Amniotic stem cell (primary cell): ENCODE measurements around the gene SPATS2.

Experiments
- DNase-seq: peaks from one replicate; lab custom pipeline; 2025; lab: John Stamatoyannopoulos, UW

SPATS2 gene

GRCh38 chr12:49541140-49541861, 174.0 kb downstream of the SPATS2 start:
- no peak for DNase-seq

- no peak for DNase-seq
These were observed 174.7 kb downstream of the SPATS2 start for GRCh38 chr12:49541911-49542505.

GRCh38 chr12:49542592-49543160, 175.4 kb downstream of the SPATS2 start:
- no peak for DNase-seq

GRCh38 chr12:49543221-49543913, 176.1 kb downstream of the SPATS2 start:
- no peak for DNase-seq

- no peak for DNase-seq
These were observed 176.9 kb downstream of the SPATS2 start for GRCh38 chr12:49543914-49544815.

GRCh38 chr12:49545815-49546214, 178.6 kb downstream of the SPATS2 start:
- no peak for DNase-seq

GRCh38 chr12:49546481-49546880, 179.2 kb downstream of the SPATS2 start:
- DNase-seq = no peak

- DNase-seq = no peak
These were observed 179.9 kb downstream of the SPATS2 start for GRCh38 chr12:49547090-49547690.

GRCh38 chr12:49548481-49548821, 181.2 kb downstream of the SPATS2 start:
- DNase-seq = no peak

- DNase-seq = no peak
These were observed 181.8 kb downstream of the SPATS2 start for GRCh38 chr12:49548822-49549648.

- DNase-seq = no peak
These were observed 182.8 kb downstream of the SPATS2 start for GRCh38 chr12:49549735-49550692.

GRCh38 chr12:49550693-49551252, 183.5 kb downstream of the SPATS2 start:
- no peak for DNase-seq

- no peak for DNase-seq
These were observed 184.8 kb downstream of the SPATS2 start for GRCh38 chr12:49552014-49552413.

GRCh38 chr12:49552425-49552824, 185.2 kb downstream of the SPATS2 start:
- no peak for DNase-seq

GRCh38 chr12:49552899-49553298, 185.6 kb downstream of the SPATS2 start:
- DNase-seq = no peak

GRCh38 chr12:49553512-49554088, 186.3 kb downstream of the SPATS2 start:
- no peak for DNase-seq

- no peak for DNase-seq
These were observed 187.0 kb downstream of the SPATS2 start for GRCh38 chr12:49554266-49554665.

GRCh38 chr12:49555631-49556390, 188.5 kb downstream of the SPATS2 start:
- no peak for DNase-seq
